ENCODE results near the gene DPF3.

The DPF3 gene

DNA sequence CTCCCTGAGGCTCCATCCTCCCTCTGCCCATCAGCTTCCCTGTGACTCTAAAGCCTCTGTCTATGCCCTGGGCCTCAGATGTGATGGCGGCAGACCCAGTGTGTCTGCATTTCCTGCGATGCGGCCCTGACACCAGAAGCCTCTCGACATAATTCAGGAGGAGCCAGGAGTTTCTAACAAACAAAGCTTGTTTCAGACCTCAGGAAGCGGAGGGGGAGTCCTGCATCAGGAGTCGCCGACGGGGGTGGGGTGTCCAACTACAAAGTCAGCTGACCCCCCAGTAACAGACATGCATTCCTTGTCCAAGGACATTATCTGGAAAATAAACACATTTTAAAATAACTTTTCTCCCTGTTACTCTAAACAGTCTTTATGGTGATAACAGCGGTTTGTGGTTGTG lies 167.5 kb downstream of the DPF3 start:
- H3K9me3 ChIP-seq (replicated peaks in 1 of 2; ENCODE audit: control insufficient read depth in 2 of 2, insufficient read depth in 1 of 2, low read depth in 1 of 2, low read length in 2 of 2), result no peaks in the 10 kb centered on the region
- H3K9ac ChIP-seq (ENCODE audit: low read depth, low read length, poor library complexity), result no peak overlapping the region
- no peak overlapping the region for H3K14ac ChIP-seq (ENCODE audit: low read length)
- H2AFZ ChIP-seq (ENCODE audit: low read length), result peak overlapping the region; percentile 68
- H3K27me3 ChIP-seq (ENCODE audit: control insufficient read depth in 3 of 3, insufficient read depth in 3 of 3, low read depth in 1 of 3, low read length in 3 of 3), result no peaks in the 10 kb centered on the region
- no peak overlapping the region for H2BK120ac ChIP-seq (ENCODE audit: low read depth, low read length)
- no peak overlapping the region for H2BK12ac ChIP-seq (ENCODE audit: low read length)
- H3K4me3 ChIP-seq (ENCODE audit: low read length in 2 of 2), result no peak overlapping the region
- WGBS, 2 donors (ENCODE audit: extremely low coverage in 2 of 2, insufficient read length in 2 of 2, insufficient replicate concordance in 1 of 2), result no CpG with 5 or more reads among the region's 9 CpGs
- peak overlapping the region; percentile 23 for H3K18ac ChIP-seq (ENCODE audit: low read length)
- H2AK5ac ChIP-seq (ENCODE audit: low read depth, low read length), result no peak overlapping the region
- H3K36me3 ChIP-seq (replicated peaks in 1 of 2; ENCODE audit: control insufficient read depth in 2 of 2, insufficient read depth in 2 of 2, low read length in 2 of 2), result no peaks in the 10 kb centered on the region
- no peak overlapping the region for H3K23ac ChIP-seq (ENCODE audit: low read depth, low read length, poor library complexity)
- H3K79me1 ChIP-seq (ENCODE audit: low read depth, low read length), result no peaks in the 10 kb centered on the region
- no peak overlapping the region for H4K91ac ChIP-seq (ENCODE audit: low read depth, low read length, poor library complexity)
- H2BK15ac ChIP-seq (ENCODE audit: low read length), result no peak overlapping the region
- DNase-seq (ENCODE audit: low spot score), result no peak
- no peak overlapping the region for H4K8ac ChIP-seq (ENCODE audit: low read depth, low read length)
- no peak overlapping the region for H3K4me2 ChIP-seq (ENCODE audit: insufficient read depth, low read length, poor library complexity, severe bottlenecking)
- no peak overlapping the region for H3K4ac ChIP-seq (ENCODE audit: low read length)
- no peaks in the 10 kb centered on the region for H3K4me1 ChIP-seq (ENCODE audit: control insufficient read depth in 2 of 2, insufficient read depth in 1 of 2, low read depth in 1 of 2, low read length in 2 of 2)
- H2BK5ac ChIP-seq (ENCODE audit: low read length), result no peak overlapping the region
- no peak overlapping the region for H3K27ac ChIP-seq (replicated peaks; ENCODE audit: low read length)

DNA sequence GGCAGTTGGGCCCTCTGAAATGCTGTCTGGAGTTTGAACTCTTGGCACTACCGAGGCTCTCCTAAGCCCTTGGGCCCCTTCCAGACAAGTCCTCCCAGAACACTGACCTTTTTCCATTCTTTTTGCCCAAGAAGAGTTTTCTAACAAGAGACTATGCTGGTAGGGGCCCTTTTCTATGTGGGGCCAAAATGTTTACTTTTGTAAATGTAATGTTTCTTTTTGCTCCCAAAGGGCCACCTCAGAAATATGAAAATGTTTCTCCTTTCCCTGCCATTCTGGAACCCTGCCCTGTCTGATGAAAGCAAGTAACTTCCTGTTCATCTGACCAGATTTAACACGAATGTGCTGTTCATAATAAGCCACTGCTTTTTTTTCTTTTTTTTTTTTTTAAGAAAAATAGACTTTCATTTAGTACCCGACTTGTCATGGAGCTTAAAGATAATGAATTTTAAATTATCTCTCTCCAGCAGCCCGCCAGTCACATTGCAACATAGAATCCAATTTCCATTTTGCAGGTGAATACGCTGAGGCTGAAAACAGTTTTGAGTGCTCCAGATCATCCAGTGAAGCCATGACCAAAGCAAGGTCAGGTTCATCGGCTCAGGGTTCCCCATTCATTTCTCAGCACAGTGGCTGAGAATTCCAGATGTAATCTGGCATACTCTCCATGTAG lies 169.9 kb downstream of the DPF3 start:
- Histone ChIP-seq H3K4me3 (ENCODE audit: low read length in 2 of 2) (no peak overlapping the region), H3K27ac (replicated peaks; ENCODE audit: low read length) (no peak overlapping the region), H3K79me1 (ENCODE audit: low read depth, low read length) (no peaks in the 10 kb centered on the region), H3K27me3 (ENCODE audit: control insufficient read depth in 3 of 3, insufficient read depth in 3 of 3, low read depth in 1 of 3, low read length in 3 of 3) (no peaks in the 10 kb centered on the region), H3K9me3 (replicated peaks in 1 of 2; ENCODE audit: control insufficient read depth in 2 of 2, insufficient read depth in 1 of 2, low read depth in 1 of 2, low read length in 2 of 2) (no peaks in the 10 kb centered on the region), H3K36me3 (replicated peaks in 1 of 2; ENCODE audit: control insufficient read depth in 2 of 2, insufficient read depth in 2 of 2, low read length in 2 of 2) (no peaks in the 10 kb centered on the region), H3K4me1 (ENCODE audit: control insufficient read depth in 2 of 2, insufficient read depth in 1 of 2, low read depth in 1 of 2, low read length in 2 of 2) (no peaks in the 10 kb centered on the region), H3K23ac (ENCODE audit: low read depth, low read length, poor library complexity) (no peak overlapping the region), H2AK5ac (ENCODE audit: low read depth, low read length) (no peak overlapping the region), H4K8ac (ENCODE audit: low read depth, low read length) (no peak overlapping the region), H3K14ac (ENCODE audit: low read length) (no peak overlapping the region), H3K4ac (ENCODE audit: low read length) (no peak overlapping the region), H2BK15ac (ENCODE audit: low read length) (no peak overlapping the region), H3K9ac (ENCODE audit: low read depth, low read length, poor library complexity) (no peak overlapping the region), H3K18ac (ENCODE audit: low read length) (no peak overlapping the region), H2BK120ac (ENCODE audit: low read depth, low read length) (no peak overlapping the region), H4K91ac (ENCODE audit: low read depth, low read length, poor library complexity) (no peak overlapping the region), H3K4me2 (ENCODE audit: insufficient read depth, low read length, poor library complexity, severe bottlenecking) (no peak overlapping the region), H2AFZ (ENCODE audit: low read length) (no peak overlapping the region), H2BK12ac (ENCODE audit: low read length) (no peak overlapping the region), H2BK5ac (ENCODE audit: low read length) (no peak overlapping the region)
- no peak for DNase-seq (ENCODE audit: low spot score)
- WGBS, 2 donors (ENCODE audit: extremely low coverage in 2 of 2, insufficient read length in 2 of 2, insufficient replicate concordance in 1 of 2), result no CpG with 5 or more reads among the region's 6 CpGs

DNA sequence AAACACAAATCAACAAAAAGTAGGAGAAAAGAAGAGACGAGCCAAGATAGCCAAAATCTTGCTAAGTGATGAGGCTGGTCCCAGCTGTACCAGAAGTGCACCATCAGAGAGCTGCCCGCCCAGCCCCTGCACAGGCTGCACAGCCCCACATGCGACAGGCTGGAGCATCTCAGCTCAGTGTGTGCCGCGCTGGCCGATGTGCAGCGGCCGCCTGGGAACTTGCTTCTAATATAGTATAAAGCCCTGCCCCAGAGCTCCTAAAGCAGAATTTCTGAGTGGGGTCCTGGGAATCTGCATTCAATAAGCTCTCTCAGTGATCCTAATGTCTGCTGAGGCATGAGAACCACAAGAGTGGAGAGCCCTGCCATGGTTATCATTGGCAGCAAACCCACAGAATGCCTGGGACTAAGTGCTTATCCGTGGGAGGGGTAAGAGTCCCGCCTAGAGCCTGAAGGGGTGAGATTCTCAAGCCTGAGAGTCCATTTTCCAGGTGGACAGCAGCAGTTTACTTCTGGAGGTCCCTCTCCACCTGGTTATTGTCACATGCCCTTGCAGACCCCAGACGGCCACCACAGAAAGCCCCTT lies 171.6 kb downstream of the DPF3 start:
- Histone ChIP-seq H3K4ac (ENCODE audit: low read length) (no peak overlapping the region), H3K14ac (ENCODE audit: low read length) (no peak overlapping the region), H3K4me3 (ENCODE audit: low read length in 2 of 2) (no peak overlapping the region), H3K23ac (ENCODE audit: low read depth, low read length, poor library complexity) (no peak overlapping the region), H3K9me3 (replicated peaks in 1 of 2; ENCODE audit: control insufficient read depth in 2 of 2, insufficient read depth in 1 of 2, low read depth in 1 of 2, low read length in 2 of 2) (no peaks in the 10 kb centered on the region), H4K91ac (ENCODE audit: low read depth, low read length, poor library complexity) (no peak overlapping the region), H2AFZ (ENCODE audit: low read length) (no peak overlapping the region), H2BK12ac (ENCODE audit: low read length) (no peak overlapping the region), H3K27ac (replicated peaks; ENCODE audit: low read length) (no peak overlapping the region), H3K9ac (ENCODE audit: low read depth, low read length, poor library complexity) (no peak overlapping the region), H2BK120ac (ENCODE audit: low read depth, low read length) (no peak overlapping the region), H3K79me1 (ENCODE audit: low read depth, low read length) (no peaks in the 10 kb centered on the region), H3K4me1 (ENCODE audit: control insufficient read depth in 2 of 2, insufficient read depth in 1 of 2, low read depth in 1 of 2, low read length in 2 of 2) (no peaks in the 10 kb centered on the region), H3K36me3 (replicated peaks in 1 of 2; ENCODE audit: control insufficient read depth in 2 of 2, insufficient read depth in 2 of 2, low read length in 2 of 2) (no peaks in the 10 kb centered on the region), H3K27me3 (ENCODE audit: control insufficient read depth in 3 of 3, insufficient read depth in 3 of 3, low read depth in 1 of 3, low read length in 3 of 3) (no peaks in the 10 kb centered on the region), H4K8ac (ENCODE audit: low read depth, low read length) (no peak overlapping the region), H3K4me2 (ENCODE audit: insufficient read depth, low read length, poor library complexity, severe bottlenecking) (no peak overlapping the region), H2AK5ac (ENCODE audit: low read depth, low read length) (no peak overlapping the region), H2BK15ac (ENCODE audit: low read length) (no peak overlapping the region), H2BK5ac (ENCODE audit: low read length) (no peak overlapping the region), H3K18ac (ENCODE audit: low read length) (no peak overlapping the region)
- no peak for DNase-seq (ENCODE audit: low spot score)
- WGBS, 2 donors (ENCODE audit: extremely low coverage in 2 of 2, insufficient read length in 2 of 2, insufficient replicate concordance in 1 of 2), result no CpG with 5 or more reads among the region's 11 CpGs

DNA sequence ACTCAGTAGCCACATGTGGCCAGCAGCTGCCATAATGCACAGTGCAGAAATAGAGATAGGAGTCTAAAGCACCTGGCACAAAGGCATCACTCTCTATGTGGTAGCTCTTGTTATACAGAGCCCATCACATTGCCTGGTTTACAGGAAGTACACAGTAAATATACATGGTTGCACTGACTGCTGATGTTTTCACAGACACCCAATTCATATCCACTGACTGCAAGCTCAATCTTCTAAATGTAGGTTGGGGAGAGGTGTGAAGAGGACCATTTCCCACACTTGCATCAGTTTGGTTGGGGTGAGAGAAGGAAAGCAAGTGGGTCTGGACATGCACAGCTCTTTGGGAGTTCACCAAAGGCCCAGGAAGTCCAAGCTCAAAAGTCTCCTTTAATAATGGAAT lies 172.8 kb downstream of the DPF3 start:
- no peak overlapping the region for H4K91ac ChIP-seq (ENCODE audit: low read depth, low read length, poor library complexity)
- H3K4ac ChIP-seq (ENCODE audit: low read length), result no peak overlapping the region
- no peak for DNase-seq (ENCODE audit: low spot score)
- no peak overlapping the region for H3K23ac ChIP-seq (ENCODE audit: low read depth, low read length, poor library complexity)
- no peaks in the 10 kb centered on the region for H3K9me3 ChIP-seq (replicated peaks in 1 of 2; ENCODE audit: control insufficient read depth in 2 of 2, insufficient read depth in 1 of 2, low read depth in 1 of 2, low read length in 2 of 2)
- H3K36me3 ChIP-seq (replicated peaks in 1 of 2; ENCODE audit: control insufficient read depth in 2 of 2, insufficient read depth in 2 of 2, low read length in 2 of 2), result no peaks in the 10 kb centered on the region
- H3K27me3 ChIP-seq (ENCODE audit: control insufficient read depth in 3 of 3, insufficient read depth in 3 of 3, low read depth in 1 of 3, low read length in 3 of 3), result no peaks in the 10 kb centered on the region
- no peak overlapping the region for H2BK12ac ChIP-seq (ENCODE audit: low read length)
- H3K79me1 ChIP-seq (ENCODE audit: low read depth, low read length), result no peaks in the 10 kb centered on the region
- no peak overlapping the region for H2AFZ ChIP-seq (ENCODE audit: low read length)
- no peak overlapping the region for H2AK5ac ChIP-seq (ENCODE audit: low read depth, low read length)
- H2BK120ac ChIP-seq (ENCODE audit: low read depth, low read length), result no peak overlapping the region
- no peak overlapping the region for H3K27ac ChIP-seq (replicated peaks; ENCODE audit: low read length)
- no peak overlapping the region for H3K18ac ChIP-seq (ENCODE audit: low read length)
- H3K4me3 ChIP-seq (ENCODE audit: low read length in 2 of 2), result no peak overlapping the region
- H3K14ac ChIP-seq (ENCODE audit: low read length), result no peak overlapping the region
- no peak overlapping the region for H3K4me2 ChIP-seq (ENCODE audit: insufficient read depth, low read length, poor library complexity, severe bottlenecking)
- H2BK5ac ChIP-seq (ENCODE audit: low read length), result no peak overlapping the region
- H3K9ac ChIP-seq (ENCODE audit: low read depth, low read length, poor library complexity), result no peak overlapping the region
- H2BK15ac ChIP-seq (ENCODE audit: low read length), result no peak overlapping the region
- H4K8ac ChIP-seq (ENCODE audit: low read depth, low read length), result no peak overlapping the region
- peaks cover 0 to 4% of the 10 kb centered on the region in 2 donors for H3K4me1 ChIP-seq (ENCODE audit: control insufficient read depth in 2 of 2, insufficient read depth in 1 of 2, low read depth in 1 of 2, low read length in 2 of 2)

All from neuronal stem cell (in vitro differentiated cells).